ENCODE results near the gene UGT2B7.
"Not testable (repeated sequence)": the region's sequence is repeated elsewhere in the genome, so short reads cannot be mapped to it uniquely, and the experiment has no call there.

The UGT2B7 gene

DNA sequence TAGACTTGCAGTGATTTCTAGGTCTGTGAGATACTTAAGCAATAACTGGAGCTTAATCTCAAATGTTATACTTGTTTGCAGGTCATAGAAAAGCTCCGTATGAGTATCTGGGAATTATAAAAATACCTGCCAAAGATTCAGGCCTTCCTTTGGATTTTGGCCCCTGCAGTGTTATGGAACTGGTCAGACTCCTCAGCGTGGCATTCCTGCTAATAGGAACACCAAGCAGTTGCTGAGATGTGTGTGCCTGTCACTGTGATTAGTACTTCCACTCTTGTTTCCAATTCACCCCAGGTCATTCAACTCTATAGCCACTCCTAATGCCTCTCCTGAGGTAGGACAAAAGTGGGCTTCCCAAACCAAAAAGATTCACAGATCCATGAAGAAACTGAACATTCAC lies 7.8 kb upstream of the UGT2B7 start:
- DNase-seq (ENCODE audit: low spot score) = no peak

- no peak for DNase-seq (ENCODE audit: low spot score)
These were observed 6.9 kb upstream of the UGT2B7 start for GRCh38 chr4:69089388-69089787.

DNA sequence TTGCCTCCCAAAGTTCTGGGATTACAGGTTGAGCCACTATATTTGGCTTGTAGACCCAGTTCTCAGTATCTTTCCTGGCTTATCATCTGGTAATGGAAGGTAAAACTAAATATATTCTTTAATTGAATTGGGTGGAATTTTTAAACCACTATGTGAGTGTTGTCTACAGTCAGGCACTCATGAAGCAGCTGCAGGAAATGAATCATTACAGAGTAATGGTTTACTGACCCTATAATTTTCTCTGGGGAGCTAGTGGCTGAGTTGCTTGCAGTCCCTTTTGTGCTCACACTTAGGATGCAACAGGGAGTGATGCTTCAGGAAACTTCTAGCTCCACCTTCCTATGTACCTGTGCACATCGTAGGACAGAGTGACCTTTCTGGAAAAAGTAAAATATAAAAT lies 4.1 kb upstream of the UGT2B7 start:
- no peak for DNase-seq (ENCODE audit: low spot score)

GRCh38 chr4:69092980-69093568 lies 3.2 kb upstream of the UGT2B7 start:
- no peak for DNase-seq (ENCODE audit: low spot score)

GRCh38 chr4:69093681-69094080 lies 2.6 kb upstream of the UGT2B7 start:
- no peak for DNase-seq (ENCODE audit: low spot score)

DNA sequence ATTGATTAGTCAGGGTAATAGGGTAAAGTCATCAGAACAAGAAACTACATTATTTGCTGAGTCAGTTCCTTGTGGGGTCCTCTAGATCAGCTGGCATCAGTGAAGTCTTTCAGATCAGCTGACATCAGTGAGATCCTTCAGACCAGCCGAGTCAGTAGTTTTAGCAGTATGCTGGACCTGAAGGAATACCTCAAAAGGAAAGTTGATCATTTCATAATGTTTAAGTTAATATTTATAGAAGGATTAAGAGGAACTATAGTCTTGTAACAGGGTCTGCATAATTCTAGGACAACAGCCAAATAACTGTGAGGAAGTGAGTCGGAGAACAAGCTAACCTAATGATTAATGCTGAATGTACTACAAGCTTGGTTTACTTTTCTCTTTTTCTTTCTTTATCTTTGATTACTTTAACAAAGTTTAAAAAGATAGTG lies 958 bp upstream of the UGT2B7 start:
- DNase-seq (ENCODE audit: low spot score) = no peak

DNA sequence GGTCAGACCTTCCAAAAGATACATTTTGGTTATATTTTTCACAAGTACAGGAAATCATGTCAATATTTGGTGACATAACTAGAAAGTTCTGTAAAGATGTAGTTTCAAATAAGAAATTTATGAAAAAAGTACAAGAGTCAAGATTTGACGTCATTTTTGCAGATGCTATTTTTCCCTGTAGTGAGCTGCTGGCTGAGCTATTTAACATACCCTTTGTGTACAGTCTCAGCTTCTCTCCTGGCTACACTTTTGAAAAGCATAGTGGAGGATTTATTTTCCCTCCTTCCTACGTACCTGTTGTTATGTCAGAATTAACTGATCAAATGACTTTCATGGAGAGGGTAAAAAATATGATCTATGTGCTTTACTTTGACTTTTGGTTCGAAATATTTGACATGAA lies 536 bp downstream of the UGT2B7 start:
- DNase-seq (ENCODE audit: low spot score) = no peak

GRCh38 chr4:69098470-69098869 lies 2.2 kb downstream of the UGT2B7 start:
- DNase-seq (ENCODE audit: low spot score) = no peak

- DNase-seq (ENCODE audit: low spot score) = no peak
These were observed 3.6 kb downstream of the UGT2B7 start for GRCh38 chr4:69099910-69100309.

DNA sequence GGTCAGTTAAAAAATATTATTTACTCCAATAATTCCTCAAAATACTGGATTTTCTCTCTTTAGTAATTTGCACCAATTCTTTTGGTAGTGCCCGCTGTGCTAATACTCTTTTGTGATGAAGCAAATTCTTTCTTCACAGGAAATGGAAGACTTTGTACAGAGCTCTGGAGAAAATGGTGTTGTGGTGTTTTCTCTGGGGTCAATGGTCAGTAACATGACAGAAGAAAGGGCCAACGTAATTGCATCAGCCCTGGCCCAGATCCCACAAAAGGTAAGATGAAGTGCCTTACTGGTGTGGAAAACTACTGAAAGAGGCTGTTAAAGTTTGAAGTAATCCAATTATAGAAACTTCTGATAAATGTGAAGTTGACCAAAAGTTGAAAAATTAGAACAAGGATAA lies 6.4 kb downstream of the UGT2B7 start:
- not testable (repeated sequence) for DNase-seq (ENCODE audit: low spot score)

- no peak for DNase-seq (ENCODE audit: low spot score)
These were observed 8.5 kb downstream of the UGT2B7 start for GRCh38 chr4:69104719-69105275.

- not testable (repeated sequence) for DNase-seq (ENCODE audit: low spot score)
These were observed 19.0 kb downstream of the UGT2B7 start for GRCh38 chr4:69115151-69115850.

GRCh38 chr4:69115851-69116213 lies 19.6 kb downstream of the UGT2B7 start:
- DNase-seq (ENCODE audit: low spot score) = no peak

DNA sequence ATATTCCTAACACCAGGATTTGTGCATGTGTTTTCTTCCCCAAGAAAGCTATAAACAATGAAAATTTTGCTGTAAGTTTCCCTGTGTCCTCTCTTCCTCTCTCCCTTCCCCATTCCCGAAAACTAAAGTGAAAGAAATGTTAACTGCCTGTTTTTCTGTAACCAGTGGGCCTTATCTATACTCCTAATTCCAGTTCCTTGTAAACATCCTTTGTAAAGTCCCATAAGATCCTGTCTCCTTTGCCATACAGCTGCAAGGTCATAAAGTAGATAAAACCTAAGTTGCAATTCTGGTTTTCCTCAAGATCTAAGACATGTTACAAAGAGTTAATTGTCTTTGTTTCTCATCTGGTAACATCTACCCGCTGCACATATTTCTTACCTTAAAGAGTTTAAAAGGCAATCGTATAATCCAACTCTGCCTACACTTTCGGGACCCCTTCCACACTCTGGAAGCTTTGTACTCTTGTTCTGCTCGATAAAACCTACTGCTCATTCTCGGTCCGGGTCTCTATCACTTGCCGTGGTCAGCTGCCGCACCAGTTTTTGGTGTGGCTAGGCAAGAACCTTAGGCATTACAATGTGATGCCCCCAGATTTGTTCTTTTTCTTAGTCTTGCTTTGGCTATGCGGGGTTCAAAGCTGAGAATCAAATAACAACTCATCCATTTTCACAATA lies 20.5 kb downstream of the UGT2B7 start:
- DNase-seq (ENCODE audit: low spot score) = no peak

- no peak for DNase-seq (ENCODE audit: low spot score)
These were observed 24.6 kb downstream of the UGT2B7 start for GRCh38 chr4:69120870-69121269.

DNA sequence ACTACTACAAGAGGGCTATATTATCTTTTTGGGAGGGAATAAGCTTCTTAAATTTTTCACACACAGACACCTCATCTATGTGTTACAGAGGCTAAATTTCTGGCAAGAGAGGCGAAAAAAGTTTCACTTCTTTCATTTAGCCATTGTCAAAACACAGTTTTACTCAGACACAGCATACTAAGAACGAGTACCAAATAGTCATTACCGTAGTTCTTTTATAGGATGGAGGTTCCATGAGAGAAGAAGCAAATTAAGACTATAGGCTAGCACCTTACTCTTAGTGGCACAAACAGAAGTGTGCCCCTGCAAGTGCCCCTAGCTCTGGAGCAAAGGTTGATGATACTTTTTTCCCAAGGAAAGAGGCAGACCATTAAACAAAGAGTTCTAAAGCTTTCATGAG lies 26.2 kb downstream of the UGT2B7 start:
- DNase-seq (ENCODE audit: low spot score) = no peak

DNA sequence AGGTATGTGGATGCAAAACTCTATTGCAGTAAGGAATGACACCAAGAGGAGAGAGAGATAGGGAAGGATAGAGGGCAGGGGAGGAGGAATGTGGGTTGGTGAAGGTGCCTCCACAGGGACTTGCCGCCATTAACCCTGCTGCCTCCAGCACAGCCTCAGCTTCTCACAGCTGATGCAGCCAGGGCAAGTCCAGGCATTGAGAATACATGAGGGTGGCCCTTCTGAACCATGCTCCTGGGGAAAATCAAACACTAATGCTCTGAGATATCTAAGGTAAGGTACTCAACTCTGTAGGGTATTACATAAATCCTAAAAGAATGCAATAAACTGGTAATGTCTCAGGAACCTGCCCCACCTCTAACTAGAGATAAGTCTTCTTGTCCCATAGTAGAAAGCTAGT lies 28.7 kb downstream of the UGT2B7 start:
- DNase-seq (ENCODE audit: low spot score) = no peak

DNA sequence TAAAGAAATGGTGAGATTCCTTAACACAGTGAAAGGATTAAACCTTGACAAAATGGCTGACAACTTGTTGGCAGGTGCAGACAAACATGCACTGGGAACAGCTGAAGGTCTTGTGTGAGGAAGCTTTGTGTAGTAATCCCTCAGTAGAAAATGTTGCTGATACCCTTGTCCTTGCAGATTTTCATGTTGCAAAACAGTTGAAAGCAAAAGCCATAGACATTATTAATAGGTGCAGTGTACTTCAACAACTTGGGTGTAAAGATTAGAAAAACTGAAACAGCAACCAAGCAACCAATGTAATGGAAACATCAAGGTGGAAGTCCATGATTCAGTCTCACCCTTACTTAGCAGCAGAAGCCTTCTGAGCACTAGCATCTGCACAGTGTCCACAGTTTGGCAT lies 29.8 kb downstream of the UGT2B7 start:
- no peak for DNase-seq (ENCODE audit: low spot score)

- DNase-seq (ENCODE audit: low spot score) = no peak
These were observed 37.7 kb downstream of the UGT2B7 start for GRCh38 chr4:69133993-69134392.

DNA sequence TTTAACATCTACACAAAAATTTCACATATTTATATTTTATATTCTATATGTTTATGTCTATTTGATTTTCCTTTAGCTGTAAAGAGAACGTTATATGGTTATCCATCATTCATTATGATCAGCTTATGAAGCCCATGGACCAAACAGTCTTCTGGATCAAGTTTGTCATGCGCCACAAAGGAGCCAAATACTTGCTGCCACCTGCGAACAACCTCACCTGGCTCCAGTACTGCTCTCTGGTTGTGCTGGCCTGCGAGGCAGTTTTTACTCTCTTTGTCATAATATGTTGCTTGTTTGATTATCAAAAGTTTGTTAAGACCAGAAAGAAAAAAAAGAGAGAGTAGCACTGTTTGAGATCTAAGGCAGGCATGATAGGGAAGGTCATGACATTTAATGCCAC lies 38.2 kb downstream of the UGT2B7 start:
- DNase-seq (ENCODE audit: low spot score) = no peak

- DNase-seq (ENCODE audit: low spot score) = no peak
These were observed 45.0 kb downstream of the UGT2B7 start for GRCh38 chr4:69141320-69141719.

GRCh38 chr4:69147334-69147733 lies 51.1 kb downstream of the UGT2B7 start:
- DNase-seq (ENCODE audit: low spot score) = no peak

DNA sequence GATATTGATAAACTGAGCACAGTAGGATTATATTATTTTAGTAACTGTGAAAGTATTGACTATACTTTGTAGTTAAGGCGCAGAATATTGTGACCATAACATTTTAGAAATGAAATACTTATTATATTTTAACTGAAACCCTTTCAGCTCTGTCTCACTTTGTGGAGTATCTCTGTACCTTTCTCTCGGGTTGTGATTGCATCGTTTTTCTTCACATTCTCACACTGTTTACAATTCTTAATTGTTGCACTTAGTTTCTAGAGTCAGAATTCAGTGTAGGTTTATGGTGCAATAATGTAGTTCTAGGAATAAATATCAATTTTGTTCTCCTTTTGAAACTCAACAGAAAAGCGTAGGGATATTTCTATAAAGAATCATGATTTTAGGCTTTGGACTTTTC lies 57.7 kb downstream of the UGT2B7 start:
- DNase-seq (ENCODE audit: low spot score) = no peak
